Stimulated activated CD8-positive, alpha-beta memory T cell treated with anti-CD3 and anti-CD28 coated beads, Interleukin-4, amount 100 ng/mL, for 24 hours (primary cell): ENCODE measurements around the gene PURA.
"Not testable (repeated sequence)": the region's sequence is repeated elsewhere in the genome, so short reads cannot be mapped to it uniquely, and the experiment has no call there.

Source experiments
- DNase-seq: peaks from one replicate; pipeline ENCODE4 v3.0.0-alpha.2; 2020; ENCODE audit warnings: low read depth

Gene PURA

DNA sequence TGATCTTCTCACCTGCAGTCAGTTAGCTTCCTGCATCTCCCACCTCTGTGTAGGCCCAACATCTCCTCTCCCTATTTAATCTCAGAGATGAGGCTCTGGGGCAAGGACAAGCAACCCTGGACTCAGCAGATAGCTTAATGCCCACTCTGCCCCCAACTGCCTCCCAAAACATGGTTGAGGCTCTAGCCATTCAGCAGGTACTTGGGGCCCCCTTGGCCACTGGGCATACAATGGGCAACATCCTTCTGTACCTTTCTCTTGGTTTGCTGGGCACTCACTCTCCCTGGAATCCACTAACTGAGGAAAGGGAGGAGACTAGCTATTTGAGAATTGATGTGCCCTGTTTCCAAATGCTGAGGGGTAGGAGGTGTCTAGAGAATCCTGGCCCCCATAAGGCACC, 21.2 kb downstream of the PURA start:
- no peak for DNase-seq

- DNase-seq, result no peak
These were observed 22.7 kb downstream of the PURA start for GRCh38 chr5:140136624-140137023.

- no peak for DNase-seq
These were observed 26.5 kb downstream of the PURA start for GRCh38 chr5:140140435-140140834.

GRCh38 chr5:140141241-140141640, 27.3 kb downstream of the PURA start:
- DNase-seq, result no peak

GRCh38 chr5:140142246-140142645, 28.3 kb downstream of the PURA start:
- DNase-seq, result no peak

GRCh38 chr5:140142856-140143255, 28.9 kb downstream of the PURA start:
- no peak for DNase-seq

- no peak for DNase-seq
These were observed 29.8 kb downstream of the PURA start for GRCh38 chr5:140143521-140144258.

DNA sequence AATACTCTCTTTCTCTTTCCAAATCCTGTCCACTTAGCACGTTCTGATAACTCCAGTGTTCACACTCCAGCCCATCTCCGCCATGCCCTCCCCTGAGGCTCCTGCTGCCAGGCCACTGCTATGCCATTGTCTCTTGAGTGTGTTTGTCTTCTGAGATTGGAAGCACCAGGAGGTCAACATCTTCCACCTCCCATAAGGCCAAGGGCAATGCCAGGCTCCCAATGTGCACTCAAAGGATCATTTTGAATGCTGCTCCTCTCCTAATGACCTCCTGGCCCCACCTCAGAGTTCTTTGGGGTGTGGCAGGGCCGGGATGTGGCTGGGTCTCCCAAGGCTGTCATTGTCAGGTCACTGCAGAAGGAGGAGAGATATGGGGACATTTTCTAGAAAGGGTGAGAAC, 31.3 kb downstream of the PURA start:
- no peak for DNase-seq

GRCh38 chr5:140145818-140146522, 32.1 kb downstream of the PURA start:
- DNase-seq, result peak; percentile 26

DNA sequence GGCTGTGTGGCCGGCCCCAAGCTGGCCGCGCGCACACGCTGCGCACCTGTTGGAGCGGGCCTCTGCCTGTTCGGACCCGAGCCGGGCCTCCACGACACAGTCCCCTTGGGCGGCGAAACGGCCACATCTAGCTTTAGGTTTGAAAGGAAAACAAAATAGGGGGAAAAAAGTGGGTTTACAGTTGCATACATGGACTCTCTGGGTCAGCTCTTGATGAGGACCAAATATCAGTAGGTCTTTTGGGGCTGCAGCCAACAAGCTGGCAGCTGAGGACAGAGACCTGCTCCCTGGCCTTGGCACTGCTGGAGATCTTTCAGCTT, 32.6 kb downstream of the PURA start:
- DNase-seq, result no peak

GRCh38 chr5:140147460-140147859, 33.6 kb downstream of the PURA start:
- no peak for DNase-seq

- DNase-seq, result no peak
These were observed 34.6 kb downstream of the PURA start for GRCh38 chr5:140148508-140148907.

GRCh38 chr5:140150201-140150600, 36.3 kb downstream of the PURA start:
- no peak for DNase-seq

GRCh38 chr5:140151144-140152021, 37.5 kb downstream of the PURA start:
- no peak for DNase-seq

DNA sequence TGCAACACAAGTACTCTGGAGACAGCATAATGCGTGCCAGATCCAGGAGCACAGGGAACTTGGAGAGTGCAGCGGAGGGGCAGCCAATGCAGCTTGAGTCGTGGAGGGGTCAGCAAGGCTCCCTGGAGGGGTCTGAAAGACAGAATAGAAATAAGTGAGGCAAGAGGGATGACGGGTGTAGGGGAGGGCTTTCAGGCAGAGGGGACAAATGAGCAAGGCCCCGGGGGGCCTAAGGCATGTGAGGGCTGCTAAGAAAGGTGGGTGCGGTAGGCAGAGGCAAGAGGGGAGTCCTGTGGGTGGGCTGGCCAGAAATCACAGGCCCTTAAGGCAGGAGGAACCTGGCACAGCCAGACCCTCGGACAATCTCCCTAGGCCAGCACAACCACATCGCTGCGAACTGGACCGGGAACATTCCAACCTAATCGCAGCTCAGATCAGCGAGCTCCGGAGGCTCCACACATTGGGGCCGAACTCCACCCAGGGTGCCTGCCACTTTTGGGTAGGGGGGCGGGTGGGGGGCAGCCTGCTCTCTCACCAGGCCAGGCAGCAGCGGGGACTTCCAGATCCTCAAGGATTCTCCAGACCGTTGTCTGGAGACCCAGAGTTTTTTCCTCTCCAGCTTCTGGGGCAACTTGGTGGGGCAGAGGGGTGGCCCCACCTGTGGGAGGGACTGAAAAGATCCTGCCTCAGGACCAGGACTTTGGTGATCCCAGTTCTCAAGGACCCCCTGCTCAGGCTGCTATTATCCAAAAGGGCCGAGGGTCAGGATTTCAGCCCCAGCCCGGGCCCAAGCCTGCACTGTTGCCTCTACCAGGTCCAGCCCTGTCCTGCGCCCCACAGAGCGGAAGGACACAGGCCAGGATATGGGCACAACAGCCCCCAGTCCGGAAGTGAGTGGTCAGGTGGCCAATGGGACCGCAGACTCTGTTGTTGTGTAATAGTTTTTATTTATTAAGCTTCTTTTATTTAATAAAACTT, 38.4 kb downstream of the PURA start:
- DNase-seq, result no peak

DNA sequence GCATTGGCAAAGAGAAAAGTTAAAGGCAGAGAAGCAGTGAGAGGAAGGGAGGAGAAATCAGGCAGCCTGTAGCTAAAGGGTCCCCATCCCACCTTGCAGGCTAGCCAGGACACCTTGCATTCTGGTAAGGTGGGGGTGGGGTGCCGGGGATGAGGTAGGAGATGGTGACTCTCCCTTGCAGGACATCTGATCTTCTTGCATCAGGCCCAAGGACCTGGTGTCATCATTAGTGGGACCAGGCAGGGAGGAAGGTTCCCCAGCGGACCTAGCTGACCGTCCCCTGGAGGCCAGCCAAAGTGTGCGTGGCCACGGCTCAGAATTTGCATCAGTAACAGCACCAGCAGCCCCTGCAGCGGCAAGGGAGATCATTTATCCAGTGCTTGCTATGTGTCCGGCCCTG, 39.3 kb downstream of the PURA start:
- DNase-seq, result no peak

- DNase-seq, result no peak
These were observed 40.0 kb downstream of the PURA start for GRCh38 chr5:140153905-140154304.

- DNase-seq, result not testable (repeated sequence)
These were observed 40.9 kb downstream of the PURA start for GRCh38 chr5:140154710-140155381.

DNA sequence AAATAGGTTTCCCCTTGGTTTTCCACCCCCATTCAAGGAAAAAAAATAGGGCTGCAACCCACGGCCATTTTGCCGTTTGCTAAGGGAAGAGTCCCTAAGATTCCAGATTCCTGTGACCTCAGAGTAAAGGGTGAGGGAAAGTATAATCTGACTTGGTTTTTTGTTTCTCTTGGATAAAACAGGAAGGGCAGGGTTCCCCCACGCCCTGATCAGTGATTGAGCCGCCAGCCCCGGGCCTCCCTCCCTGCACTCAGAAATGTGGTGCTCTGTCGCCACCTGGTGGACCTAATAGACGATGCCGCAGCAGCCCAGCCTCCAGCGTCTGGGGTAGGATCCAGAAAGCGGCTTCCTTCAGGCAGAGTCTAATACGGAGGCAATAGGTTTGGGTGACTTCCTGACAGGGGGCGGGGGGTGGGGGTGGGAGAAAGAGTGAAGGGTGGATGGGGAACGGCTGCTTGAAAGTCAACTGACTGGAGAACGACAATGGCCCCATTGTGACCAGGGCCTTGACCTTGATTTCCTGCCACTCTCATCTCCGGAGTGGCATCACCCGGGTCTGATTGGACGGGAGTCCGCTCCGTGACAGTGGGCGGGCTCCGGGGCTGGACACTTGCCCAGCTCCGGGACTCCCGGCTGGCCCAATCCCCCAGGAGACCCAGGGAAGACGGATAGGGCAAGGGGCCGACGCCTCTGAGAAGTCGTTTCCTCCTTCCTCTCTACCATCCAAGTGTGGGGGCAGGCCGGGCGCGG, 43.3 kb downstream of the PURA start:
- peak; percentile 76 for DNase-seq
